HUDEP-2 (cell line): ENCODE data around the gene SDR9C7.
"Not testable (repeated sequence)": the region's sequence is repeated elsewhere in the genome, so short reads cannot be mapped to it uniquely, and the experiment has no call there.

Source experiments
- DNase-seq, 76 experiments: peaks; one replicate each; lab custom pipeline; 2025; ENCODE audit not compliant: unreplicated experiment in 76 of 76; lab: John Stamatoyannopoulos, UW

SDR9C7 gene

DNA sequence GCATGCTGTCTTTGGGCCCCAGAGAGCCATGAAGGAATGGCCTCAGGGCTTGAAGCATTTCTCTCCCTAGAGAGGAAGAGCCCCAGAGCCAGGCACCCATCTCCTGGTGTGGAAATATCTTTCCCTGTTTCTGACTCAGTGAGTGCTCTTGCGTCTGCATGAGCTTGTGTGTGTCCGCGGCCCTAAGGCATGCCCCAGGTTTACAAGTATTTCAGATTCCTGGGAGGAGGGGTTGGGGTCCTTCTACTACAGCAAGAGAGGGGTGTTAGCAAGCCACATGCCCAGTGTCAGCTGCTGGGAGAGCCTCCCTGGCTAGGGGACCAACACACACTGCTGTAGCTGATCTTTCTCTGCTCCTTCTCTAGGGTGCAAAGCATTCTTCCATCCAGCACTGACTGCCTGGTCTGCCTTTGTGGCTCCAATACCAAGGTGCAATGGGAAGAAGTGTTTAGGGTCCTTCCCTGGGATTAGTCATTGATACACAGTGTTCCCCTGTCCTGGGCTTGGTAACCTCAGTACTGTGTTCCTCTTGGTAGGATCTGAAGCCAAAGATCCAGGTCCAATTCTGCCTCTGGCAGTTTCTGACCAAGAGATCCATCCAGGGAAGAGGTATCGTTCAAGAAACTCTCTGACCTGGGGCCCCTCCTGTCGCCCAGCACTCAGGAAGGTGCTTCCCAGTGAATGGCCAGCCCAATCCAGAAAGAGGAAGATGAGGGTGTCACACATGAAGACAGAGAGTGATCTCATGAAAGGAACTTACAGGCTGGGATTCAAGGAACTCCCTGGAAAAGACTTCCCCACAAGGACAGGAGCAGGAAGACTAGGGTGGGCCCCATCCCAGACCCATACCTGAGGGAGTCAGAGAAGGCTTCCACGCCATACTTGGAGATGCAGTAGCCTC is 20.1 kb upstream of the SDR9C7 start:
- DNase-seq = no peak

- no peak for DNase-seq
Measured at GRCh38 chr12:56953314-56953713, 19.1 kb upstream of the SDR9C7 start.

DNA sequence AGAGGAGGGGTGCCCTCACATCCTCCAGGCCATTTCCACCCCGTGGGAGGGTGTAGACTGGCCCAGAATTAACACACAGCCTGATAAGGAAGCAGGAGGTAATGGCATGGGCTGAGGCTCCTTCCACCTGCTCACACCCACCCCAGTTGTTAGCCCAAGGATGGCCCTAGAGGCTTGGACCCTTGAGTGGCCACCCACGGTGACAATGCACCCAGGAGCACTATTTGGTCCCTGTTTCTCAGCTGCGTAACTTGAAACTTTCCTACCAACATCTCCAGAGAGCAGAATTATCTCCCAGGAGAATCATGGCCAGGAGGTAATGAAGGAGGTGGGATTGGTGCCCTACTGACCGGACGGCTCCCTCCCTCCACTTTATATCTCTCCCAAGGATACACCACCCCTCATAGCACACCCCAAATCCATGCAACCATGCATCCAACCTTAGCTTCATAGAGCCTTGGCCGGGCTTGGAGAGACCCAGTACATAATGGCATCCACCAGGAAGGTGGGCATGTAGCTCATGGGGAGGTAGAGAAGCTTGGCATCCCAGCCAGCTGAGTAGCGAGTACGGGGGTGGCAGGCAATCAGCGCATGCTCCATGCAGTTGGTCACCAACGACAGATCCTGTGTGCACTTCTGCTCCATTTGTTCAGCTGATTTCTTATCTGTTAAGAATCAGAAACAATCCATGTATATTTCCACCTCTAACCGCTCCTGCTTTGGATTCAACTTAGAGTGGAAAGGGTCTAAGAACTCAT is 17.6 kb upstream of the SDR9C7 start:
- DNase-seq = no peak

GRCh38 chr12:56948881-56949280 is 14.7 kb upstream of the SDR9C7 start:
- DNase-seq = no peak

DNA sequence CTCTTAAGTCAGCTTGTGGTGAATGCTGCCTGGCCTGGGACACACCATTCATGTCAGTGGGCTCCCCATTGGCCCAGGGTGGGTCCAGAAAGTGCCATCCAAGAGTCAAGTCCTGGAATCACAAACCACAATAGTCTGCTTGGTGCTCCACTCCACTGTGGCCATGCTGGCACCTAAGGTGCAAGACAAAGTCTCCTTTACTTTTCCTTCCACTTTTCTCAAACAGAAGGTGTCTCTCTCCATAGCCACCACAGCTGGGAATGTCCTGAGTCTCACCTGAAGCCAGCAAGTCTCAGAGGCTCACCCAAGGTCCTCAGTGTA is 14.2 kb upstream of the SDR9C7 start:
- no peak for DNase-seq

- peak in 2 of 76 experiments; percentile 10 to 22 for DNase-seq
Measured at GRCh38 chr12:56947633-56948456, 13.6 kb upstream of the SDR9C7 start.

DNA sequence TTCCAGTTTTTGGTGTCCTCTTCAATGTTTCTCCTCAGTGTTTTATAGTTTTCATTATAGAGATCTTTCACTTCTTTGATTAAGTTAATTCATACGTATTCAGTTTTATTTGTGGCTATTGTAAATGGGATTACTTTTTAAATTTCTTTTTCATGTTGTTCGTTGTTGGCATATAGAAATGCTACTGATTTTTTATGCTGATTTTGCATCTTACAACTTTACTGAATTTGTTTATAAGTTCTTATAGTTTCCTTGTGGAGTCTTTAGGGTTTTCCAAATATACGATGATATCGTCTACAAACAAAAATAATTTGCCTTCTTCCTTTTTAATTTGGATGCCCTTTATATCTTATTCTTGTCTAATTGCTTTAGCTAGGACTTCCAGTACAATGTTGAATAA is 9.7 kb upstream of the SDR9C7 start:
- no peak for DNase-seq

- not testable (repeated sequence) for DNase-seq
Measured at GRCh38 chr12:56943374-56943773, 9.2 kb upstream of the SDR9C7 start.

- peak in 4 of 76 experiments; percentile 2 to 16 (median 9) for DNase-seq
Measured at GRCh38 chr12:56941299-56942017, 7.2 kb upstream of the SDR9C7 start.

GRCh38 chr12:56940942-56941298 is 6.7 kb upstream of the SDR9C7 start:
- DNase-seq = not testable (repeated sequence)

GRCh38 chr12:56935752-56936151 is 1.5 kb upstream of the SDR9C7 start:
- no peak for DNase-seq

DNA sequence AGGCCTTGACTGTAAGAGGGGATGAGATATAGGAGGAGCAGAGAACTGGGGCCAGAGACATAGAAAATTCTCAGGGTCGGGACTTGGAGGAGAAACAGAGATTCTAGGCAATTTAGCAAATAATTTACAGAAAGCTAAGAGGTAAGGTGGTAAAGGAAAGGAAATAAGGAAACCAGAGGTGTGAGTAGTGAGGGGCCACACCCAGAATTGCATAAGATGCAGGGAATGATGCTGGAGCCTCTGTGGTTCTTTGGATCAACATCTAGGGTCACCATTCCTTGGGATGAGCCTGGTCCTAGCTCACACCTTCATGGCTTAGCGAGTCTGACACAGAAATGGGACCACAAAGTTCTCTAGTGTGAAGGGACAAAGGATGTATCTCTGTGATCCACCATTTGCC is 949 bp upstream of the SDR9C7 start:
- no peak for DNase-seq

DNA sequence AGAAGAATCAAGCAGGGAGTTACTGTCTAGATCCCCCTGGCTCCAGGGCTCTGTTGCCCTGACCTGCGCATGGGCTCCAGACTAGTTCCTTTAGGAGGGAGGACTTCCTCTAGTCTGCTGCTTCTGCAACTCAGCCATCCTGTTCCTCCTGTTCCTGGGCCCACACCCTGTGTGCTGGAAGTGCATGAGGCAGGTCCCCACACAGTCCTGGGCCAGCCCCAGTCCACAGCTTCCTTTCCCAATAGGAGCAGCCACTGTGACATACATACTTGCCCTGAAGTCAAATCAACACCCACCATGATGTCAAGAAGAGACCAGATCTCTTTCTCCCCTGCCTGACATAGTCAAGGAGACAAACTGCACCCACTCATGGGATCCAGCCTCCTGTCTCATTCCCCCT is 1.3 kb downstream of the SDR9C7 start:
- no peak for DNase-seq

DNA sequence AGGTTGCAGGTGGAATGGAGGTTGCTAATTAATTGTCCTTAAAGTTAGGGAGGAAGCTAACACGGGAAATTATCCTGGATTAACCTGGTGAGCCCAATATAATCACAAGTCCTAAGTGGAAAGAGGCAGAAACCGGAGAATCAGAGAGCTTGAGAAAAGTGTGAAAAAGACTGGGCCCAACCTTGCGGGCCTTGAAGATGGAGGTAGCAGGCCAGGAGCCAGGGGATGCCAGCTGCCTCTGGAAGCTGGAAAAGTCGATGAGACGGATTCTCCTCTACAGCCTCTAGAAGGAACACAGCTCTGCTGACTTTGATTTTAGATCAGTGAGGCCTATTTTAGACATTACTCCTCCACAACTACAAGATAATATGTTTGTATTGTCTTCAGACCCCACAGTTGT is 2.1 kb downstream of the SDR9C7 start:
- DNase-seq = no peak

DNA sequence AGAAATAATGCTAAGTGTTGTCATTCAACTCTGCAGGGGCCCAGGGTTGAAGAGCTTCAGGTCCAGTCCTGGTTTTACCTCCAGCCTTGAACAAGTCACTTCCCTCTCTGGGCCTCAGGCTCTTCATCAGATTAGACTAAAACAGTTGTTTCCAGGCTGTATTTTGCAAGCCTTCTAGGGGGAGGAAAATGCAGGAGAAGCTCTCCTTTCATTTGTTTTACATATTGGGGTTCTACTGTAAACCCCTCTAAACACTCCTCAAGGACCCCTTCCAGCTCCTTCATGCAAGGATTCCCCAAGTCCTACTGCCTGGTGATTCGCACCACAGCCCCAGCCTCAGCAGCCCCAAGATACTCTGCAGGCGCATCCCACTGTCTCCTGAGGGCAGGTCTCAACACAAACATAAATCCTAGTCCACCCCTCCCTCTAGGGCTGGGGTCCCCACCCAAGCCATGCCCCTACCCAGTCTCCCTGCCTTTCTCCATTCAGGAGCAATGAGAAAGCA is 2.7 kb downstream of the SDR9C7 start:
- peak in 65 of 76 experiments; percentile 1 to 82 (median 48) for DNase-seq

GRCh38 chr12:56930241-56930640 is 4.0 kb downstream of the SDR9C7 start:
- no peak for DNase-seq

- DNase-seq = no peak
Measured at GRCh38 chr12:56929780-56930179, 4.4 kb downstream of the SDR9C7 start.

DNA sequence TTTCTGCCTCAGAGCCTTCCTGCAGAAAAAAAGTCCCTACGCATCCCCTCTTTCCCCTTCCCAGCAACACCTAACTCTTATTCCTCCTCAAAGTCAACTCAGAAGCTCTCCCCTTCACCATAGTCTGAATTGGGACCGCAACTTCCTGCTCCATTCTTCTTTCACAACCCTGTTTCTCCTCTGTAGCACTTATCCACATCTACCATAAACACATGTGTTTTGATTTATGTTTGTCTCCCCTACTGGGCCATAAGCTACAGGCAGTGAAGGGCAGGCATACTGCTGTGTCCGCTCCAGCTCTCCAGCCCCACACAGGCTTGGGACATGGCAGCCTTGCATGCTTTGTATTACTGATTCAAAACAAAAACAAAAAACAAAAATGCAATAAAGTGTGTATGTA is 5.9 kb downstream of the SDR9C7 start:
- DNase-seq = no peak

GRCh38 chr12:56927281-56927680 is 6.9 kb downstream of the SDR9C7 start:
- DNase-seq = no peak

- peak in 4 of 76 experiments; percentile 4 to 16 (median 8) for DNase-seq
Measured at GRCh38 chr12:56922031-56922430, 12.2 kb downstream of the SDR9C7 start.
